HG03439 (cell line): ENCODE data around the gene VWA8.
"Not testable (repeated sequence)": the region's sequence is repeated elsewhere in the genome, so short reads cannot be mapped to it uniquely, and the experiment has no call there.

Experiments used
- ATAC-seq: cut with Tn5 transposase; IDR thresholded peaks from one replicate; pipeline ENCODE4 v1.9.1; 2021; ENCODE audit warnings: mild to moderate bottlenecking, moderate library complexity; ENCODE audit not compliant: unreplicated experiment

Gene VWA8

GRCh38 chr13:41599619-41600018 is 361.3 kb downstream of the VWA8 start:
- ATAC-seq, result no peak

DNA sequence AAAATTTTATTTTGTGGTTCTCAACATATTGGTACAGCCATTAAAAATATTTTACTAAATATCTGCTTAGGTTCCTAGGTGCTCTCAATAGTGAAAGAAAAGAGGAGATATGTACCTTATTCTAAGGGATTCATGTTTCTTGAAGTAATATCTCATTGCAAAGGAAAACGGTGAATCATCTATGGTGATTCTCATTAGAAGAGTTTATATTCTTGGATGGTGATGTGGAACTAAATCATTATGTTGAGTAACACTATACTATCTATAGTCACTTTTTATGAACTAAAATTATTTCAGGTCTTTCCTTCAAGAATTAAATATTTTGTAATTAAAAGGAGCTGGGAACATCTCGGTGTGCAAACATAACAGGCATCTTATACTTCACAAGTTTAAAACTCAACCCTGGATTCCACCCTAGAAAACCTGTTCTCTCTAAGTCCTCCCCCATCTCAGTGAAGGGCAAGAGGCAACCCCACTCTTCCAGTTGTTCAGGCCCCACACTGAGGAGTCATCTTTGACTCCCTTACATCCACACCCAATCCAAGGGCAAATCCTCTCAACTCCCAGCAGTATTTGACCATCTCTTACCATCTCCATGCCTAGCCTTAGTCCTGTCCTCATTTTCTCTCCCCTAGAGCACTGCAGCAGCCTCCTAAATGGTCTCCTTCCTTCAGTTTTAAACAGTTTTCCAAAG is 363.4 kb downstream of the VWA8 start:
- no peak for ATAC-seq

- ATAC-seq, result no peak
Measured at GRCh38 chr13:41596190-41596589, 364.7 kb downstream of the VWA8 start.

- ATAC-seq, result no peak
Measured at GRCh38 chr13:41595298-41595697, 365.6 kb downstream of the VWA8 start.

- no peak for ATAC-seq
Measured at GRCh38 chr13:41590643-41591042, 370.3 kb downstream of the VWA8 start.

DNA sequence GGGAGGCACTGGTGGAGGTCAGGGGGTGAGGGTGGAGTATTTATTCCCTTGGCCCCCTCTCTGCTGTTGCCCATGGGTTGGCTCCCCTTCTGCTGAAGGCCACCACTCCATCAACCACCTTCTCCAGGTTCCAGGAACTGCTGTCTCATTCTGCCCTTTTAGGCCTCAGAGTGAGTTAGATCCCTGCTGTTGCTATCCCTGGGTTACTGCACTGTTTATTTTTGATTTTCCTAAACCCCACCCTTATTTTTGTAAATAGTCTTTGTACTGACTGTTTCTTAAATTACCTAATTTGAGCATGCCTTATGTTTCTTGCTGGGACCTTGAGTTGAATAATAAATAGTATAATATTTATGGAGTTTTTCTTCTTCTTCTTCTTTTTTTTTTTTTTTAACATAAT is 370.8 kb downstream of the VWA8 start:
- ATAC-seq, result no peak

GRCh38 chr13:41589434-41589833 is 371.5 kb downstream of the VWA8 start:
- no peak for ATAC-seq

DNA sequence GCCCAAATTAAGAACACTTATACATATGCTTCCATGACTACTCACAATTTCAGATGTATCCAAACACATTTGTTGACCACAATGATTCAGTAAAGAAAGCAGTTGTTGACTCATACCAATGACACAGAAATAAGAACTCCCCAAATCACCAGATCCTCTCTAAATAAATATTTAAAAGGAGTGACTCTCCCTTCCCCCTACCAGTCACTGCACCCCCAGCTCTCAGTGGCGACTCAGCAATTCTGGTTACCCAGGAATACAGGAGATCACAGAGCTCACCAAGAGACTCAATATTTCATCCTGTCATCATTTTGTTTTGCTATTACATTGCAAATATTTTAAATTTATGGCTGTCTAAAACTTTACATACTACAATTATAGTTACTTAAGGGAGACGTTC is 372.0 kb downstream of the VWA8 start:
- ATAC-seq, result no peak

DNA sequence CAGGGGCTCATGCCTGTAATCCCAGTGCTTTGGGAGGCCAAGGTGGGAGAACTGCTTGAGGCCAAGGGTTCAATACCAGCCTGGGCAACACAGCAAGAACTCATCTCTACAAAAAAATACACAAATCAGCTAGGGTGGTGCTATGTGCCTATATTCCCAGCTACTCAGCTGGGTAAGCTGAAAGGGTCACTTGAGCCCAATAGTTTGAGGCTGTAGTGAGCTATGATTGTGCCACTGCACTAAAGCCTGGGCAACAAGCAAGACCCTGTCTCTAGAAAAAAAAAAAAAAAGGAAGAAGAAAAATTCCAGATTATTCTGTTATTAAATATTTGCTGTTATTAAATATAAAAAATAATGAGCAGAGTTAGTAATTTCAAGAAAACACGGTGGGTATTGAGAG is 372.5 kb downstream of the VWA8 start:
- no peak for ATAC-seq

- ATAC-seq, result no peak
Measured at GRCh38 chr13:41587490-41587889, 373.4 kb downstream of the VWA8 start.

GRCh38 chr13:41586216-41586615 is 374.7 kb downstream of the VWA8 start:
- no peak for ATAC-seq

GRCh38 chr13:41582027-41582463 is 378.9 kb downstream of the VWA8 start:
- no peak for ATAC-seq

GRCh38 chr13:41580345-41580744 is 380.6 kb downstream of the VWA8 start:
- ATAC-seq, result no peak

DNA sequence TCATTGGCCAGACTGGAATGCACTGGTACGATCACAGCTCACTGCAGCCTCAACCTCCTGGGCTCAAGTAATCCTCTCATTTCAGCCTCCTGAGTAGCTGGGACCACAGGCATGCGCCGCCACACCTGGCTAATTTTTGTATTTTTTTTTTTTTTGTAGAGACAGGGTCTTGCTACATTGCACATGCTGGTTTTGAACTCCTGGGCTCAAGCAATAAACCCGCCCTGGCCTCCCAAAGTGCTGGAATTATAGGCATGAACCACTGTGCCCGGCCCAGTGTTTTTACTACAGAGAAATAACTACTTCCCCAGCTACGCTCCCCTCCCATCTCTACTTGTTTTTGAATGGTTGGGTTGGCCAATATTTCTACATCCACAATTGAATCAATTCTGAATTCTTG is 381.0 kb downstream of the VWA8 start:
- no peak for ATAC-seq

DNA sequence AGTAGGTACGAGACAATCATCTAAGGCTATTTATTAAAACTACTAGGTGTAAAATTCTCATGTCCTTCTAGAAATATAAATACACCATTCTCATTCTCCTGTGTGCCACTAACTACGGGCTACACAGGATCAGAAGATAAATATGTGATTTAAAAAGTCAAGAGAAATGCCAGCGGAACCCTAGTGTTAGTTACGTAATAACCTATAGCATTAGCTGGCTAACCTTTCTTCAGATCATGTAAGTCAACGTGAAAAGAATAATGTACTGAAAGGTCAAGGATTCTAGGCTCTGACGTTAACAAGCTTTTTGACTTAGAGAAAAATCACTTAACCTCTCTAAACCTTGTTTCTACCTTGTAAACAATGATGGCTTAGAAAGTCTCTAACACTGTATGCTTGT is 381.7 kb downstream of the VWA8 start:
- no peak for ATAC-seq

- no peak for ATAC-seq
Measured at GRCh38 chr13:41578371-41578770, 382.5 kb downstream of the VWA8 start.

DNA sequence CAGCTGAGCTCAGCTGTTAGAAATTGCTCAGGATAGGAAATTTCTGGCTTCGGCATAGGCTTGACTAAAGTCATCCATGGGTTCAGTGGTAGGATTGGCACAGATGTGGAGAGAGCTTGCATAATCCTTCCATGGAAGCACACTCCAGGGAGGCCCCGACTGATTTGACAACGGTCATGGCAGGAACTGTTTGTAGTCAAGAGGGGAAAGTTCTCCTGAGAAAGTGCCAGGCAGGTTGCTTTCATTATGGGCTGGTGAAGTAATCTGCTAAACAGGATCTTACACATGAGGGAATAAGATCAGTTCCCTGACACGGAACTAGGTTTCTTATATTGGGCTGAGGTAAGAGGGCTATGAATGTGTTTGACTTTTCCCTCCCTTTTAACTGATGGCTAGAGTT is 383.5 kb downstream of the VWA8 start:
- ATAC-seq, result no peak

DNA sequence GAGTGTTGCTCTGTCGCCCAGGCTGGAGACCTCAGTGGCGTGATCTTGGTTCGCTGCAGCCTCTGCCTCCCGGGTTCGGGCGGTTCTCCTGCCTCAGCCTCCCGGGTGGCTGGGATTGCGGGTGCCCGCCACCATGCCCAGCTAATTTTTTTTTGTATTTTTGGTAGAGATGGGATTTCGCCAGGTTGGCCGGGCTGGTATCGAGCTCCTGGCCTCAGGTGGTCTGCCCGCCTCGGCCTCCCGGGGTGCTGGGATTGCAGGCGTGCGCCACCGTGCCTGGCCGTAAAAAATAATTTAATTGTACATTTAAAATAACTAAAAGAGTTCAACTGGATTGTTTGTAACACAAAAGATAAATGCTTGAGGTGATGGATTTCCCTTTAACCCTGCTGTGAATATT is 387.3 kb downstream of the VWA8 start:
- ATAC-seq, result not testable (repeated sequence)

DNA sequence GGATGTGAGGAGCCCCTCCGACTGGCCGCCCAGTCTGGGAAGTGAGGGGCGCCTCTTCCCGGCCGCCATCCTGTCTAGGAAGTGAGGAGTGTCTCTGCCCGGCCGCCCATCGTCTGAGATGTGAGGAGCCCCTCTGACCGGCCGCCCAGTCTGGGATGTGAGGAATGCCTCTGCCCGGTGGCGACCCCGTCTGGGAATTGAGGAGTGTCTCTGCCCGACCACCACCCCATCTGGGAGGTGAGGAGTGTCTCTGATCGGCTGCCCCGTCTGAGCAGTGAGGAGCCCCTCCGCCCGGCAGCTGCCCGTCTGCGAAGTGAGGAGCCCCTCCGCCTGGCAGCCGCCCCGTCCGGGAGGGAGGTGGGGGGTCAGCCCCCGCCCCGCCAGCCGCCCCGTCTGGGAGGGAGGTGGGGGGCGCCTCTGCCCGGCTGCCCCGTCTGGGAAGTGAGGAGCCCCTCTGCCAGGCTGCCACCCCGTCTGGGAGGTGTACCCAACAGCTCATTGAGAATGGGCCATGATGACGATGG is 389.0 kb downstream of the VWA8 start:
- ATAC-seq, result not testable (repeated sequence)

DNA sequence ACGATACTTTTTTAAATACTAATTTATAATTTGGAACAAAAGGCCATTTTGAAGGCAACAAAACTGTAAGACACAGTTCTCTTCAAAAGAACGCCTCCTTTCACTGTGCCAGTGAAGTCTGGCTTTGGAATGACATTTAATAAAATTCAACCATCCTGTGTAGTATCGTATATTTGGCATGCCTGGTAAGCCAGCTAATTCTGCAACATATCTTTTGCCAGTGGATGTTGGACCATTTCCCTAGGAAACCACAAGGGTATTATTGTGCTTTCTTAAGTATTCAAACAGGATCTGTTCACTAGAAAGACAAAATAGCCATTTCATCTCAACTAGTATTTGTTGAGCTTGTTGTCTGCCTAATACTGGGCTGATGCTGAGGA is 391.9 kb downstream of the VWA8 start:
- no peak for ATAC-seq

DNA sequence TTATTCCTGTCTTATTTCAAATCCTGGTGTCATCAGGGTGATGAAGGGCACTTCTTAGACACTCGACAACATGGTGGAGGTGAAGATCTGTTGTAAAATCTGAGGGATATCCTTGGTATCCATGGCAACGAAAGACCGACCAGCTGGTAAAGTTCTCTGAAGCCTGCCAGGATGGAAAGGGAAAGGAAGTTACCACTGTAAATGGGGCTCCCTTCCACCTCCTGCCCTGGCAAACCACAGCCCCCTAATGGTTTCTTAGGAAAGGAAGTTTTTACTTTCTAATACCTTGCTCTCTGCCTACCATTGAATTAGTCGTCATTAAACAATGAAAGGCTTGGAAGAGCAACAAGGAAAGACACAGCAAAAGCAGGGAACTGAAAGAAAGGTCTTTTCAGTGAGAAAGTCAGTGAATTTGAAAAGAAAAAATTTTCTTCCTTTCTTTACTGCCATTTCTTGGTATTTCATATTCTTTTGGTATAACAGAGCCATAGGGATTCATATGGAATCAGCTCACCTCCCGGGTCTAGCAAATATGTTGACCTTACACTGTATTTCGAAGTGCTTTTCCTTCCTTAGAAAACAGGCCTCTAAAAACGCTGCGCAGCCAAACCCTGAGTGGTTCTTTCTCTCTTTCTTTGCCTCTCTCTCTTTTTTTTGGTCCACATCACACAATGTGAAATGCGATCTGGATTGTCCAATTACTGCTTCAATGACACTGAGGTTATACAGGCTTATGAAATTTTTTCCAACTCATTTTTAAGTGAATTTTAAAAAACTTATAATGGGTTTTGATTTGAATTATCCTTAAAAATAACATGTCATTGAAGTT is 392.6 kb downstream of the VWA8 start:
- no peak for ATAC-seq

- ATAC-seq, result no peak
Measured at GRCh38 chr13:41567363-41567762, 393.5 kb downstream of the VWA8 start.
